PFSK-1 (cell line): ENCODE measurements around the gene STARD13.

Experiments used
- FOXP2 ChIP-seq: optimal IDR thresholded peaks from 2 replicates; pipeline ENCODE3; 2011; ENCODE audit warnings: borderline replicate concordance, control low read depth, inconsistent platforms; ENCODE audit not compliant: insufficient read depth; ENCODE audit errors: extremely low read length, extremely low read depth
- POLR2AphosphoS5 ChIP-seq: IDR thresholded peaks from 2 replicates; pipeline ENCODE4 v1.6.1; 2012; ENCODE audit warnings: low read depth, mild to moderate bottlenecking, control low read depth, low read length, moderate library complexity
- SIN3A ChIP-seq: IDR thresholded peaks from 2 replicates; pipeline ENCODE4 v1.6.1; 2012; ENCODE audit warnings: mild to moderate bottlenecking, low read length, moderate library complexity, borderline replicate concordance; ENCODE audit not compliant: insufficient read depth
- TAF1 ChIP-seq: IDR thresholded peaks from 2 replicates; pipeline ENCODE4 v1.6.1; 2012; ENCODE audit warnings: low read length, control low read depth, borderline replicate concordance; ENCODE audit not compliant: insufficient read depth
- TF ChIP-seq, protein P1 (sequence below), 2 experiments: IDR thresholded peaks; 2 replicates each; pipeline versions ENCODE4 v1.6.1 to v1.8.0; 2011 to 2012; ENCODE audit warnings: low read depth in 2 of 2, low read length in 2 of 2, control low read depth in 1 of 2, inconsistent platforms in 1 of 2, mild to moderate bottlenecking in 1 of 2, moderate library complexity in 1 of 2; ENCODE audit not compliant: insufficient read depth in 1 of 2

The STARD13 gene

DNA sequence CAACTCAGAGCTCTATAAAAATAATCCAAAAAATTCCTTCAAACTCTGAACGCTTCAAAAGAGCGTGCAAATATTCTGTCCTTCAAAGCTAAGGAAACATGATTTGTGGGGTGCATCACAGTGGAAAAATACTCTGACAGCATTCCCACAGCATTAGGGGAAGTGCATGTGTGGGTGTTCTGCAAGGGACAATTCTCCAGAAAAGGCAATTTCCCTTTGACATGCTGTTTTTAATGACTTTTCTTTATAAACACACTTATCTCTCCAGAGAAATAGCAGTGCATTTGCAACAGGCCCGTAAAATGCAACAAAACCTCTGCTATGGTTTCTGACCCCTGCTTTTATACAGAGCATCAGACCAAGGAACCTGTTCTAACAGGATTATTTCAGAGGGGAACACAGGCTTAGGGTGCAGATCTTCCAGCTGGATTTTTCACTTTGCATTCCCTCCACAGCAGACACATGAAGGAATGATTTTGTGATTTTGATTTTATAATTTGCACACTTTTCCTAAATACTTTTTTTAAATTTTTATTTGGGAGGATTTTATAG, 226.7 kb downstream of the STARD13 start:
- TF ChIP-seq, protein P1, sequence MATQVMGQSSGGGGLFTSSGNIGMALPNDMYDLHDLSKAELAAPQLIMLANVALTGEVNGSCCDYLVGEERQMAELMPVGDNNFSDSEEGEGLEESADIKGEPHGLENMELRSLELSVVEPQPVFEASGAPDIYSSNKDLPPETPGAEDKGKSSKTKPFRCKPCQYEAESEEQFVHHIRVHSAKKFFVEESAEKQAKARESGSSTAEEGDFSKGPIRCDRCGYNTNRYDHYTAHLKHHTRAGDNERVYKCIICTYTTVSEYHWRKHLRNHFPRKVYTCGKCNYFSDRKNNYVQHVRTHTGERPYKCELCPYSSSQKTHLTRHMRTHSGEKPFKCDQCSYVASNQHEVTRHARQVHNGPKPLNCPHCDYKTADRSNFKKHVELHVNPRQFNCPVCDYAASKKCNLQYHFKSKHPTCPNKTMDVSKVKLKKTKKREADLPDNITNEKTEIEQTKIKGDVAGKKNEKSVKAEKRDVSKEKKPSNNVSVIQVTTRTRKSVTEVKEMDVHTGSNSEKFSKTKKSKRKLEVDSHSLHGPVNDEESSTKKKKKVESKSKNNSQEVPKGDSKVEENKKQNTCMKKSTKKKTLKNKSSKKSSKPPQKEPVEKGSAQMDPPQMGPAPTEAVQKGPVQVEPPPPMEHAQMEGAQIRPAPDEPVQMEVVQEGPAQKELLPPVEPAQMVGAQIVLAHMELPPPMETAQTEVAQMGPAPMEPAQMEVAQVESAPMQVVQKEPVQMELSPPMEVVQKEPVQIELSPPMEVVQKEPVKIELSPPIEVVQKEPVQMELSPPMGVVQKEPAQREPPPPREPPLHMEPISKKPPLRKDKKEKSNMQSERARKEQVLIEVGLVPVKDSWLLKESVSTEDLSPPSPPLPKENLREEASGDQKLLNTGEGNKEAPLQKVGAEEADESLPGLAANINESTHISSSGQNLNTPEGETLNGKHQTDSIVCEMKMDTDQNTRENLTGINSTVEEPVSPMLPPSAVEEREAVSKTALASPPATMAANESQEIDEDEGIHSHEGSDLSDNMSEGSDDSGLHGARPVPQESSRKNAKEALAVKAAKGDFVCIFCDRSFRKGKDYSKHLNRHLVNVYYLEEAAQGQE (IDR thresholded peaks at IDR 0.05; ENCODE audit: insufficient read depth in 1 of 2, low read depth in 2 of 2, low read length in 2 of 2) = no peak
- TF ChIP-seq FOXP2 = no peak
- no peak for TF ChIP-seq SIN3A
- no peak for TF ChIP-seq POLR2AphosphoS5
- no peak for TF ChIP-seq TAF1

DNA sequence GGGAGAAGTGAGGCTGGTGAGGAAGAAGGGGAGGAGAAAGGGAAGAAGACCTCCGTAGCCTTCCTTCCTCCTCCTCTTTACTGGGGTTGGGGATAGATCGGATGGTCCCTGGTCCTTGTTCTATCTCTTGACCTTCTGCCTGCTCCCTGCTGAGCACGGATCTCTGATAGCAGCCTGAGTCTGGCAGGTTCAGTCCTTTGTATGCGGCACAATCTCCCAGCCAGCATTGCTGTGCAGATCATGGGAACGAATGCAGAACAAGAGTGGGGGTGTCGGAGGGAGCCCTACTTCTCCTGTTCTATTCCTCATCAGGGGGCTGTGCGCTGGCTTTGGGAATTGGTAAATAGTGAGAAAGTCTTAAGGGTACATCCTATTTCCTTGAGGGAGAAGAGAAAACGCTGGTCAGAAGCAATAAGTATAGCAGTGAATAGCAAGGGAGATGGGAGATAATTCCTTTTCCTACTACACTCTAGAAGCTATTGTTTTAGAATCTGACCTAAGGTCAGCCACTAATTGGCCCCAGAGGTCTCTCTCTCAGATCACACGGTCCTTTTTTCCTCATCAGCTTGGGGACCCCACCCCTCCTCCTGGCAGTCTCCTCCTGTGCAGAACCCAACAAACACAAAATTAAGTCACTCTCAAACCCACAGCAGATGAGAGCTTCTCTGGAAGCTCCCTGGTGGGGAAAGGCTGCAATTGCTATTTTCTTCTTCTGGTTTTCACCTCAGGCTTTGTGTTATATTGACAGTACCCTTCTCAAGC, 228.4 kb downstream of the STARD13 start:
- TF ChIP-seq POLR2AphosphoS5 (no peak), TAF1 (no peak), FOXP2 (no peak), SIN3A (no peak)
- TF ChIP-seq, protein P1 (IDR thresholded peaks at IDR 0.05; ENCODE audit: insufficient read depth in 1 of 2, low read depth in 2 of 2, low read length in 2 of 2) = no peak

DNA sequence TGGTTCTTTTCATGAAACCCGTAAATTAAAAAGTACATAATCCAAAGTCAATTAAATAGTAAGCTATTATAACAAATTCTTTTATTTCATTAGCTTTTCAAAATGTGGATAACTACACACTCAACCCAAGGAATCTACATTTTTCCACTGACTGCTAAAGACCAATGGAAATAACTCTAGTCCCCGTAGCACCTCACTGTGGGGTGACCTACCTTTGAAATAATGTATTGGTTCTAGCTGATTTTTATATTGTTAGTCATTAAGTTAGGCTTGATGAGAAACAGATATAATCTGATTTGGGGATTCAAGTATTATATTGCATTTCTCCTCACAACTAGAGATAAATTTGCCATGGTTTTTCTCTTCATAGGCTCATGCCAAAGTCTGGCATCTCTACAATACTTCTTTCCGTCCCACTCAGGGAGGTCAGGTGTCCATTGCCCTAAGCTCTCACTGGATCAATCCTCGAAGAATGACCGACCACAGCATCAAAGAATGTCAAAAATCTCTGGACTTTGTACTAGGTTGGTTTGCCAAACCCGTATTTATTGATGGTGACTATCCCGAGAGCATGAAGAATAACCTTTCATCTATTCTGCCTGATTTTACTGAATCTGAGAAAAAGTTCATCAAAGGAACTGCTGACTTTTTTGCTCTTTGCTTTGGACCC, 232.0 kb downstream of the STARD13 start:
- TF ChIP-seq SIN3A = no peak
